GM18870 (cell line): Measurements from ENCODE around the gene ERAP2.

Experiments used
- ATAC-seq: cut with Tn5 transposase; IDR thresholded peaks from one replicate; pipeline ENCODE4 v1.9.1; 2021; ENCODE audit warnings: moderate library complexity; ENCODE audit not compliant: unreplicated experiment

The ERAP2 gene

DNA sequence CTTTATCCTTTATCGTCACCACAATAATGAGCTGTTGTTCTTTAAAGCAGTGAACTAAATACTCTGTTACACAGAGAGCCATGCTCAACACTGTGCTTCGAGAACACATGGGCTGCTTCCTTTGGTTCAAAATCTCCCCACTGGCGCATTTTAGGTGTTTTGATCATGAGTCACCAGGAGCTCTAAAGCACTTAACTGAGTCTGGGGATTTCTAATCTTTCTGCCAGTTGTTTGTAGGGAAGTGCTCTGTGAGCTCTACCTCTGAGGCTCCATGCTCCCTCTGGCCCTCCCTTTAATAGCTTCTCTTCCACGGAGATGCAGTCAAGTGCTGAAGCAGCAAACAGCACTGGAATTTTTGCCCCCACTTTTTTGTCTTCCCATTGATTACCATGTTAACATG, 17.0 kb downstream of the ERAP2 start:
- no peak for ATAC-seq

DNA sequence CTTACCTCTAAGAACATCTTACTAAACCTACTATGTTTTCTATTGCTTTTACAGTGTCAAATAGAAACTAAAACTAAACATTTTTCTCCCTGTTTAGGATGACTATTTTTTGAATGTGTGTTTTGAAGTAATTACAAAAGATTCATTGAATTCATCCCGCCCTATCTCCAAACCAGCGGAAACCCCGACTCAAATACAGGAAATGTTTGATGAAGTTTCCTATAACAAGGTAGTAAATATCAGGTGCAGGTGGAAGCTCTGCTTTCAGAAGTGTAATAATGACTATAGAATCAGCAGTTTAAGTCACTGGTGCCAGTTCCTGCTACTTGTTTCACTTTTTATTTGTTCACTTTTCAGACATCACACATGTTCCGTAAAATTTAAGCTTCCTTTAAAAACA, 20.0 kb downstream of the ERAP2 start:
- peak; percentile 60 for ATAC-seq

DNA sequence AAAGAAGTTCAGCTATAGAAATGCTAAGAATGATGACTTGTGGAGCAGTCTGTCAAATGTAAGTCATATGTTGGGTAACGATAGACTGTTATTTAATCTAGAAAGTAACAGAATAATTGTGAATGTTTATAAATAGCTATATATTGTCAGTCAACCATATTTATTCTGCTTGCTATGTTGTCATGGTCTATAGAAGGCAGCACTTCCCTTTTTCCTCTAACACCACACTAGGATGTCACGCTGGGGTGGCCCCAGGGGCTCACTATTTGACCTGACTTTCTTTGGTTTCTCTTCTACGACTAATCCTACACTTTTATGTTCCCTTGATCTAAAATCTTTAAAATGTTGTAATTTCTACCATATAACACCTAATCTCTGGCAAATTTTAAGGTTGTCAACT, 20.5 kb downstream of the ERAP2 start:
- ATAC-seq, result peak; percentile 95

DNA sequence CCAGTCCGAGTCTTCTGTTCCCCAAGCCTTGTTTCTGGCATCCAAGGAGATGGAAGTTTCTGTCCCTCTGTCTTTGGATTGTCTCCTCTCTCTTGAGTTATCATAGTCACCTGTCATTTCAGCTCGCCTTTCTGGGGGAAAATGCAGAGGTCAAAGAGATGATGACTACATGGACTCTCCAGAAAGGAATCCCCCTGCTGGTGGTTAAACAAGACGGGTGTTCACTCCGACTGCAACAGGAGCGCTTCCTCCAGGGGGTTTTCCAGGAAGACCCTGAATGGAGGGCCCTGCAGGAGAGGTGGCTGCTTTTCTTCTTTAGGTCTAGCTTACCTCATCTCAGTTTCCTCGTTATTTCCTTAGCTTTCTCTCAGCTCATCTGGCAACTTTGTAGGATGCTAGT, 25.1 kb downstream of the ERAP2 start:
- ATAC-seq, result no peak

DNA sequence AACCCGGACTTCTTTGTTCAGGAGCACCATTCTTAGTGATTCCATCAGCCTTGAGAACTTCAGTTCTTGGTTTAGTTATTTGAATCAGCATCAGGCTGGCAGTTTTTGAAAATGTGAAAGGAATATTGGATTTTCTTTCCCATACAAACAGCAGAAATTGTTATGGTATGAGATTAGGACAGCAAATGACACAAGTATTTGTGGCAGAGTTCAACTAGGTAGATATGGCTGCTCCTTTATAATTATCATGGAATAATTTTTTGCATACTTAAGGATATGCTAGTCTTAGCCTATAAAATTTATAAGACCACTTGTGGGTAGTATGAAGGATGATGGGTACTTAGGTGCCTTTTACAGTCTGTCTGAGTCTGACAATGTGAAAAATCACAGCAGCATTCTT, 25.5 kb downstream of the ERAP2 start:
- ATAC-seq, result no peak

DNA sequence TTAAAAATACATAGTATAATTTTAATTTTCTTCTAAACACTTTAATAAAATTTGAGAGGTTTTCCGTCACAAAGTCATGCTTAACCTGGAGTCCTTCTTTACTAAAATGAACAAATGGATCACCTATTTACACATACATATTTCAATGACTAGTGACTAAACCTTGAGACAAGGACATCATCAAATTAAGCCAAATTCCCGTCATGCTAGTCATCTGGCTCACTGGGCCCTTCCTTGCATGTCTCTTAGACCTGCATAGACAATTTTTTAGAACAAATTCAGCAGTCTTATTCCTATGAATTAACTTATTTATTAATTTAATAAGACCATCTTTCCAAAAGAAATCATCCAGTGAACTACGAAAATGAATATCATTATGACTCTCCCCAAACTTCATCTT, 26.6 kb downstream of the ERAP2 start:
- ATAC-seq, result no peak

DNA sequence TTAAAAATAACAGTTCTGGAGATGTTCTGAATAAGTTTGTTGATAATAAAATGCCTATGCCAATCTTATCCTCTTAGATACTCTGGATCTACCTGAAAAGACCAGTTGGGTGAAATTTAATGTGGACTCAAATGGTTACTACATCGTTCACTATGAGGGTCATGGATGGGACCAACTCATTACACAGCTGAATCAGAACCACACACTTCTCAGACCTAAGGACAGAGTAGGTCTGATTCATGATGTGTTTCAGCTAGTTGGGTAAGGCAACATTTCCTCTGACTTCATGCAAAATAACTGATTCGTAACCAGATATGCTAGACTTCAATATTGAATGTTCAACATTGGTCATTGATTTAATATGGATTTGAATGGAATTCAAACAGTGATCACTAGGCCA, 27.0 kb downstream of the ERAP2 start:
- ATAC-seq, result no peak

DNA sequence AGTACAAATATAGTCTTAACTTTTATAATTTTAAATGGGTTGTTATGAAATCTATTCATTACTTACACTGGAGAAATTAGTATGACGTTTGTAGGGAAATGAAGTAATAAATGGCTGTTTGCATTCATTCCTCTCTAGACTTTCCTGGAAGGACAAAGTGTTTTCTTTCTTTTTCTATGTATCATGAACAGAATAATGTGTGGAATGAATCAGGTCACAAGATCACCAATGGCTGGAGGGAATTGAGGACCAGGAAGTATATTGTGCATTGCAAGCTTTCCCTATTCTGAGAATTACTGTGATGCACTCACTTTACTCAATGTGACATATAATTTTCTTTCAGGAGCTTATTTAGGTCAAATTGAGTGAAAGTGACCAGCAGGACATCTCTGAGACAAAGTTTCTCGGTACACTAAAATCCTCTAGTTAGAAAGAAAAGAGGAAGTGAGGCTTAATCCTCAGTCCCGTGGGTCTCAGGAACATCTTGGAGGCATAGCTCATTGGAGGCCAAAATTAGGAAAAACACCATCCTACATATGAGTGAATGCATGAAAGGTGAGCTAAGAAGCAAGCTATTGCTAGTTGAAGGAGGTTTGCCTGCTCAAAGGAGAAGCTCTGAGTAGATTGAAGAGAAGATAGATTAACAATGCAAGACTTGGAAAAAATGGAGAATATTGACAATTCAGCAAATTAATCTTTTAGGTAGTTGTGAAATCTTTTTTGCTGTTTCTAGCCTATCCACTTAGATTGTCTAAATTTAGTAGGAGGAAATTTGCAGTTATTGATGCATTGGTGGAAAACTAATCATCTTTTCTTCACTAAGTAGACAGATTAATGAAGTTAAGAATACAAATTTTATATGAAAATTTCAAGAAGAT, 28.0 kb downstream of the ERAP2 start:
- ATAC-seq, result no peak

DNA sequence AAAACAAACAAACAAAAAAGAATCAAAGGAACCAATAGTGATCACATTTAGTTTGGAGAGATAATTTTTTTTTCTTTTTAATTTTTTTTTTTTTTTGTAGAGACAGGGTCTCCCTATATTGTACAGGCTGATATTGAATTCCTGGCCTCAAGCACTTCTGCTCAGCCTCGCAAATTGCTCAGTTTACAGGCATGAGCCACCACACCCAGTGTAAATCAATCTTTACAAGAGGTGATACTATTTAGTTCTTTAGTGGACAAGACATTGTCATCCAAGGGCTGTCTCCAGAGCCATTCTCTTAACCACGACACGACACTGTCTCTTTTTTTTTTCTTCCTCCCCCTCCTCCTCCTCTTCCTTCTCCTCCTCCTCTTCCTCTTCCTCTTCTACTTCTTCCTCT, 29.6 kb downstream of the ERAP2 start:
- ATAC-seq, result no peak

DNA sequence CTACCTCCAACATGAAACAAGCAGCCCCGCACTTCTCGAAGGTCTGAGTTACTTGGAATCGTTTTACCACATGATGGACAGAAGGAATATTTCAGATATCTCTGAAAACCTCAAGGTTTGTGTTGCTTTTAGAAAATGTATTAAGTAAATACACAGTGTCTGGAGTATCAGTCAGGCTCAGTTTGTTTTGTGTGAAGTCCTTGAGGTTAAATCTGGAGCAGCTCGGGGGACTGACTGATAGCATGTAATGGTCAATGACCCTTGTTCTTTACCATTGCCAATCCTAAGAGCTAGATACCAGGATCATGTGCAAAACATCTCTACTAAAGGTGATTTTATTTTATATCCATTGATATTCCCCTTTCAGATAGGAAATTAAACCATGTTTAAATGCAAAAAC, 32.7 kb downstream of the ERAP2 start:
- no peak for ATAC-seq

DNA sequence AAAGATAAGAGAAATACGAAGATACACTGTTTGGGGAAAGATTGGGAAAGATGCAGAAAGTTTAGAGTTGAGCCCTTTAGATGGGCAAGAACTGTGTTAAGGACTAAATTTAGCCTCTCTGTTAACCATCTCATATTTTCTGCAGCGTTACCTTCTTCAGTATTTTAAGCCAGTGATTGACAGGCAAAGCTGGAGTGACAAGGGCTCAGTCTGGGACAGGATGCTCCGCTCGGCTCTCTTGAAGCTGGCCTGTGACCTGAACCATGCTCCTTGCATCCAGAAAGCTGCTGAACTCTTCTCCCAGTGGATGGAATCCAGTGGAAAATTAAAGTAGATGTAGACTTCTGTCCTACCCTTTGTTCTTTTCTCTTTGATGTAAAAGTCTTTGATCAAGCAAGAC, 33.1 kb downstream of the ERAP2 start:
- no peak for ATAC-seq

DNA sequence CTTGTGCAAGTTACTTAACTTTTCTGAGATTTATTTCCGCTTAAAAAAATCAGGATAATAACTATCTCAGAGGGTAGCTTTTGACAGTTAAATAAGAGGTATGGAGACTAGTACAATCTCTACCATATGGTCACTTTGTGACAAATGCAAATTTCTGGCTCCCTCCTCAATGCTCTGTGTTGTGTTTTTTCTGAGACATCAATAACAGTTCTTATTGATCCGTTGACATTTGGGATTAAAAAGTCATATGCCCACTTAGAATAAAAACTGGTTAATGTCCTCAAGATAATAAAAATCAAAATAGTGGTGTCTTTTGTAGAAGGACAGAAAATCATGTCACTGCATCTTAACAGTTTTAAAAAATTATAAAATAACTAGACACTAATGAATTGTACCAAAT, 34.8 kb downstream of the ERAP2 start:
- ATAC-seq, result no peak

DNA sequence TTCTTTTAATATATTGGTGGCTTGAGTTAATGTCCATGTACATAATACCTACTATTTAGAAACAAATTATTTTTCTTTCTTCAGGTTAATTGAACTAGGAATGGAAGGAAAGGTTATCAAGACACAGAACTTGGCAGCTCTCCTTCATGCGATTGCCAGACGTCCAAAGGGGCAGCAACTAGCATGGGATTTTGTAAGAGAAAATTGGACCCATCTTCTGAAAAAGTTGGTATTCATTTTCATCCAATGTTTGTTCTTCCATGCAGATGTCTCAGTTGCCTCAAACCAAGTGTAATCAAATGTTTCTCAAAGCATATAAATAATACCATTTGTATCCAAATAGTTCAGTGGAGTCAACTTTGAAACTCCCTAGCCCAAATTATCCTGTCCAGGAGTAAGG, 36.9 kb downstream of the ERAP2 start:
- no peak for ATAC-seq

DNA sequence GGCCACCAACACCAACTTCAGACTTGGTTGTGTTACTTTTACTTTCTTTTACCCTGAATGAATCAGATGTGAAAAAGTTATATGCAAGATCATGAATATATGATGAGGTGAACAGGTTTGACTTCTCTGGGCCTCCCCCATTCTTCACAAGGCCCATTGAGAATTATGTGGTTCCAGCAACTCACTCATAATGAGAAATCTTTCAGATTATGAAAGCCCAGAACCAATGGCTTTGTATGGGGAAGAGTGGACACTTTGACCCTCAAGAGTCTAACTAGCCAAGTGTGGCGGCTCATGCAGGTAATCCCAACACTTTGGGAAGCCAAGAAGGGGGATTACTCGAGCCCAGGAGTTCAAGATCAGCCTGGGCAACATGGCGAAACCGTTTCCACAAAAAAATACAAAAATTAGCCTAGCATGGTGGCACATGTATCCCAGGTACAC, 43.5 kb downstream of the ERAP2 start:
- ATAC-seq, result peak; percentile 70

DNA sequence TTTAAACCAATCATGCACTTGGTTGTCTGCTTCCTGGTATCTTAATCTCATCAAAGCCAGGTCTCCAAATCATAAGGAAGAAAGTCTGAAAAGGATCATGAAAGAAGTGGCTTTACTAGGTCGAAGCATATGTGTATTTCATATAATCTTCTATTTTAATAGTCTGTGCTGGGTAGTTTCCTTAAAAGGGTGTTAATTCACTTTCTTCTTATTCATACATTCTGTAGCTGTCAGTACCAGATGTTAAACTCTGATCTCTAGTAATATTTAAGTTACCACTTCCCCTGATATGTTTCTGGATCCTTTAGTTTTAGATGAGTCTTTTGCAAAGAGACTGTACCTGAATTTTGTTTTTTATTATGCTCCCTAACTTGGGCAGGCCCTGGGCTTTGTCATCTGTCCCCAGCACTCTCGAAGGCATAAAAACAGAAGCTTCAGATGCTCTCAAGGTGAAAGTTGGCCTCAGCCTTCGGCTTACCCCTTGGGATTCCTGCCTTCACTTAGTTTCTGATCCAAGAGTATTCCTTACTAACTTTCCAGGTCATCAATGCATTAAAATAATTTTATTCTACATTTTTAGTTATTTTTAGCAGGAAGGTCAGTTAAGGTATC, 44.5 kb downstream of the ERAP2 start:
- ATAC-seq, result no peak

DNA sequence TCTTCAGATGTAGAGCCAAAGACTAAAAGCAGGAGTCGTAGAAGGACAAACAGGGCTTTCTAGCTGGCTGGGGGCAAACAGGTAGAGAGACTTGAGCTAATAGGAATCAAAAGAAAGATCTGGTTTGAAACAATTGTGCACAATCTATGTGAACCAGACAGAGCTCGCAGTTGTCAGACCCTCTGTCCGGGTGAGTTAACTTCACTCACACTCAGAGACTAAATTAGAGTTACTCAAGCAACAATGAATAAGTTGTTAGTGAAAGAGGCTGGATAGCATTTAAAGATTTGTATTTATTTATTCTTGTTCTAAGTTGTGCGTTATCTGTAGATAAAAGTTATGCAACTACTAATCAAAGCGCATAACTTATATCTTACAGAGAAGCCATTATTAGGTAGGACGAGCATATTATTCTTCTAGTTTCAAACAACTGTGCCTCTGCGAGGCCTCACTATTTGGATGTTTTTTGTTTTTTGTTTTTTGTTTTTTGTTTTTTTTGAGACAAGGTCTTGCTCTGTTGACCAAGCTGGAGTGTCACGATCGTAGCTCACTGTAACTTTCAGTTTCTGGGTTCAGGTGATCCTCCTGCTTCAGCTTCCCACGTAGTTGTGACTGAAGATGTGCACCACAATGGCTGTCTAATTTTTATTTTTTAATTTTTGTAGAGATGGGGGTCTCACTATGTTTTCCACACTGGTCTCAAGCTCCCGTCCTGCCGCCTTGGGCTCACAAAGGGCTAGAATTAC, 46.4 kb downstream of the ERAP2 start:
- ATAC-seq, result no peak

DNA sequence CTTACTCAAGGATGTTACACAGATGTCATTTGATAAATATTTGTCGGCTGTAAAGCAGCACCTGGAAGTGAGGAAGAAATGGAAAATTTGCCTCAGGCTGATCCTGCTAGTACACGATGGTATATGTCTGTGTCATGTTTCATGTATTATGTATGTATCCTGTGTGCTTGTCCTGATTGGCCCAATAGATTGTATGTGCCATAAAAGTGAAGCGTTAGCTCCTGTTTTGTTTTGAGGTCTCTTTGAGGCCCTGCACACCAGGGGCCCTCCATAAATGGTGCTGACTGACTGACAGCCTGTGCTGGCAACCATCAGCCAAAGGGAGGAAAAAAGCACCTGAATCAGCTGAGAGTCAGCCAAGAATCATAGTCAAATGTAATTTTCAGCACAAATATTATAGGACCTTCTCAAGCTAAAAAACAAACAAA, 47.7 kb downstream of the ERAP2 start:
- ATAC-seq, result no peak

DNA sequence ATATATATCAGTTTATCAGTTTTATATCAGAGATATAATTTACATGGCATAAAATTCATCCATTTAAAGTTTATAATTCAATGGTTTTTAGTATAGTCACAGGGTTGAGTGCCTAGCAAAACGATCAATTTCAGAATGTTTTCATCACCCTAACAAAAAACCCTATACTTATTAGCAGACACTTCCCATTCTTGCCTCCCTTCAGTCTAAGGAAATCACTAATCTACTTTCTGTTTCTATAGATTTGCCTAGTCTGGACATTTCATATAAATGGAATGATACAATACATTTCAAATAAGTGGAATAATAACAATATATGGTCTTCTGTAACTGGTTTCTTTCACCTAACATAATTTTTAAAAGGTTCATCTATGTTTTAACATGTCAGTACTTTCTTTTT, 50.0 kb downstream of the ERAP2 start:
- ATAC-seq, result no peak

DNA sequence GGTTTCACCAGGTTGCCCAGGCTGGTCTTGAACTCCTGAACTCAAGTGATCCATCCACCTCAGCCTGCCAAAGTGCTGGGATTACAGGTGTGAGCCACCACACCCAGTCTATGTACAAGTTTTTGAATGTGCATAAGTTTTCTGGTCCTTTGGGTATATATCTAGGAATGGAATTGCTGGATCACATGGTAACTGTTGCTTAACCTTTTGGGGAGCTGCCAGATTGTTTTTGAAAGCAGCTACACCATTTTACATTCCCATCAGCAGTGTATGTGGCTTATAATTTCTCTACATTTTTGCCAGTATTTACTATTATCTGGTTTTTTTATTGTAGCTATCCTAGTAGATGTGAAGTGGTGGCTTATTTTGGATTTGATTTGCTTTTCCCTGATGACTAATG, 50.7 kb downstream of the ERAP2 start:
- ATAC-seq, result no peak

DNA sequence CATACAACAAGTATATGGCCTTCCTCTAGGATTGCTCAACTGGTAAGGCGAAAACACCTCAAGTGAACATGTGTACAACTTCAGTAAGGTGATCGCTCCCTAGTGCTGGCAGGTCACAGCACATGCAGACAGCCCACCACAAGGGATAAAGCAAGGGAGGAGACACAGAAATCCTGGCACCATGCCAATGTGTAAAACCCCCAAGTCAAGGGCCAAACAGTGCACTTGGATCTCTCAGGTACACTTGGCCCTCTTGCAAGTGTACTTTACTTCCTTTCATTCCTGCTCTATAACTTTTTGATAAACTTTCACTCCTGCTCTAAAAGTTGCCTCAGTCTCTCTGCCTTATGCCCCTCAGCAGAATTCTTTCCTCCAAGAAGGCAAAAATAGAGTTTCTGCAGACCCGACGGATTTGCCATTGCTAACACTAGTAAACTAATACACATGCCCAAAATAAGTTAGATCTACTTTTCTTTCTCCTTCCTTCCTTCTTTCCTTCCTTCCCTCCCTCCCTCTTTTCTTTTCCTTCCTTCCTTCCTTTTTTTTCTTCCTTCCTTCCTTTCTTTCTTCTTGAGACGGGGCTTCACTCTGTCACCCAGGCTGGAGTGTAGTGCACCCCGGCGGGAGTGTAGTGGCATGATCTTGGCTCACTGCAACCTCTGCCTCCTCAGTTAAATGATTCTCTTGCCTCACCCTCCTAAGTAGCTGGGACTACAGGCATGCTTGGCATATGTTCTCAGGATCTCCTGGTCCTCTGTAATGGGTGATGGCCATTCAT, 52.8 kb downstream of the ERAP2 start:
- ATAC-seq, result no peak

DNA sequence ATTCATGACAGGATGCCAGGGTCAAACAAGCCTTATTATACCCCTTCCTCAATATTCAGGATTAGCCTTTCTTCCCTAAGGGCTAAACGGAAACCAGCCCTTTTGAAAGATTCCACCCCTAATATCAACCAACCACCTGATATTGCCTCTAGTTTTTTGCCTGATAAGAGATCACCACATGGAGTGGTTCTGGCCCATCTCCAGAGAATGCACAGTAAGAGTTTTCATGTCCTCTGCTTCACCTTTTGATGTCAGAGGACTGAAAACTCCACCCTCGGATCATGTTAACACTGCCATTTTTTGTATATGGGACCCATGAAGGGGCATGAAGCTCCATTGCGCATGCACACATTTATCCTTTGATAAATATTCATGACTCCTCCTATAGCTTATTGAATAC, 53.8 kb downstream of the ERAP2 start:
- no peak for ATAC-seq
